H4 (cell line): Measurements from ENCODE around the gene DENND1B. TPM values are rescaled to one million over a fixed set of nuclear protein-coding genes. Genes with fewer than 3 reads are reported as not detected.
"Not testable (repeated sequence)": the region's sequence is repeated elsewhere in the genome, so short reads cannot be mapped to it uniquely, and the experiment has no call there.

Source experiments
- DNase-seq: peaks from one replicate; pipeline ENCODE4 v3.0.0-alpha.2; 2015; ENCODE audit warnings: low spot score
- total RNA-seq: library from RNA; depleted of rRNA; stranded (reverse); fragments of >200 nt; shearing (Covaris generic); gene quantifications from 2 replicates; pipeline ENCODE4 v1.2.3, GENCODE V29; 2014

The DENND1B gene
- total RNA-seq, 1 experiment from 2014 or later: 7.3 TPM

DNA sequence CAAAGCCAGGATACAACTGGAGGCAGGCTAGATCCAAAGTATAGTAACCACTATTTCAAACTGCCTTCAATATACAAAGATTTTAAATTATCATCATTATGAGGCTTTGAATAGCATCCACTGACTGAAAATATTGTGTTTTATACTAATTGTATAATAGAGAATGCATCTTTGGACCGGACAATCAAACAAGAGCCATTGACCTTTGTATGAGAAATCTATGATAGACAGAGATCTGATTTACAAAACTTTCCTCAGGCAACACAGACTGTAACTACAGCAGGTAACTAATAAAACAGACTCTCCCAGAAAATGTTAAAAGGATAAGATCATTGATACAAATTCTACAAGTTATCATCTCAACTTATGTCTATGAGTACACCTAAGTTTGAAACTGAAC, 152.9 kb downstream of the DENND1B start:
- DNase-seq: no peak

DNA sequence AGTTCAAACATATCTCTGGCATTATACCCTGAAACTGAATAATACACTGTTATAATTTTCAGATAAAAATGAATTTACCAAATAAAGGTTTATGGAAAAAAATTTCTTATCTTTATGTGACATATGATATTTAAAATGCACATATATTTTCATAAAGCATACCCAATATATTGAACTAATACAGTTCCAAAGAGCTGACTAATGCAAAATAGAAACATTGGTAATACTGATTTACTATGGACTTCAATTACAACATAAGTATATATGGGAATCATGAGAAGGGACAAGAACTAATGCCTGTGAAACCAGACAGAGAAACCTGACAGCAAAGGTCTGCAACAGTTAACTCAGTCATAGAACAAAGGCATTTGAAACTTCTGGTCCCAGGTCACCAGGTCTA, 153.5 kb downstream of the DENND1B start:
- DNase-seq: no peak

DNA sequence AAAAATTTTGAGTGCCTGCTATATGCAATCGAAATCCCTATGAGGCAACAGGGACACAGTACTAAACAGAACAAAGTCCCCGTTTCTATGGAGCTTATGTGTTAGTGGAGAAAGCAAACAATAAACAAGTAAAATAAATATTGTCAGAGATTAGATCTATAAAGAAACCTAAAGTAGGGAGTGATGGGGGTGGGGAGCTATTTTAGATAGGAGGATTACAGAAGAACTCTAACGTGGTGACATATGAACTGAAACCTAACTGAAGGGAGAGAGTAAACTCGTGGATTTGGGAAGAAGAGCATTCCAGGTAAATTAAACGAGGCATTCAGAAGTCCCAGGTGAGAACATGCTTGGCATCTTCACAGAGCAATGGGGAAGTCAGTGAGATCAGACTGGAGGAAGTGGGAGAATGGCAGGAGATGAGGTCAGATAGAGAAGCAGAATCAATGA, 154.5 kb downstream of the DENND1B start:
- DNase-seq: no peak

- DNase-seq: peak; percentile 39
Measured at GRCh38 chr1:197619008-197619640, 156.2 kb downstream of the DENND1B start.

DNA sequence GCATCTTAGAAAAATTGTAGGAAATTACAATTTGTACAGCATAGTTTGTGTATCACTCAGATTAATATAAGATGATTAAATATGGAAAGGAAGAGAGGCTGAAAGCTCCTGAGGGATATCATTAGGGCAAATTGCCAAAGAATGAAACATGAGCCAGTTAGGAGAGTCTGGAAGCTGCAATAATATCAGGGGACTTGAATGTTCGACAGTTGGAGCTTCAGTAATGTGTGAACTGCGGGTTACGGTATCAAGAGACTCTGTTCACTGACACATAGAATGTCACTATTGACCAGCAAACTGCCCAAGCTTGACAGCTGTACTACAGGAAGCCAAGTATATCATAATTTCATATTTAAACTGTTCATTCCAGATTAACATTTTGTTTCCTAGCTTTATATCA, 157.2 kb downstream of the DENND1B start:
- no peak for DNase-seq

- no peak for DNase-seq
Measured at GRCh38 chr1:197615693-197616011, 159.6 kb downstream of the DENND1B start.

DNA sequence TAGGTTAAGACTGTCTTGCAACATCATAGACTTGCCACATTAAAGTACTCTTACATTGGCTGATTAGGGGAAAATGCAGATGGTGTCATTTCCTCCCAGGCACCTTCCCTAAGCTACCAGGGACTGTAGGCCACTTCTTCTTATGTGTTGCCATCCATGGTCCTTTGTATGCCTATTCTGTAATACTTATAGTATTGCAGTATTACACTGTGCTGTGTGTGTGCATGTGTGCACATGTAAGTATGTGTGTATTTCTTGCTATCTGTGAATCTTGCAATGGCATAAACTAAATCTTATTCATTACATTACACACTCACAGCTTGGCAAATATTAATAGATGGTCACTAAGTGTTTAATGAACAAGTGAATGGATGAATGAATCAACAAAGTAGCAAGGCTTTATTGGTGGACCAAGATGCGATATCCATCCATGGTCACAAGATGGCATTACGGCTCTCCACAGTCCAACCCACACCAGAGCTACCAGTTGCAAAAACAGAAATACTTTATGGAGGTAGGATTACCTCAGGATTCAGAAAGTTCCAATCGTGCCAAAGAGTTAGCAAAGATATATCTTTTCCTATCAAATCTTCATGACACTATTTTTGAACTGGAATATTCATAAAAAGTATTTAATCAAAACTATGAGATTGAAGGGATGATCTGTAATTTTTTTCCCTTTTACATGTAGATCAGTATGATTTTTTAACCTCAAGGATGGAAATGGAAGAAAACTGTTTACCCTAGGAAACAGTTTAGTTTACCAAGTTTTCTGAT, 160.2 kb downstream of the DENND1B start:
- DNase-seq: peak; percentile 42

DNA sequence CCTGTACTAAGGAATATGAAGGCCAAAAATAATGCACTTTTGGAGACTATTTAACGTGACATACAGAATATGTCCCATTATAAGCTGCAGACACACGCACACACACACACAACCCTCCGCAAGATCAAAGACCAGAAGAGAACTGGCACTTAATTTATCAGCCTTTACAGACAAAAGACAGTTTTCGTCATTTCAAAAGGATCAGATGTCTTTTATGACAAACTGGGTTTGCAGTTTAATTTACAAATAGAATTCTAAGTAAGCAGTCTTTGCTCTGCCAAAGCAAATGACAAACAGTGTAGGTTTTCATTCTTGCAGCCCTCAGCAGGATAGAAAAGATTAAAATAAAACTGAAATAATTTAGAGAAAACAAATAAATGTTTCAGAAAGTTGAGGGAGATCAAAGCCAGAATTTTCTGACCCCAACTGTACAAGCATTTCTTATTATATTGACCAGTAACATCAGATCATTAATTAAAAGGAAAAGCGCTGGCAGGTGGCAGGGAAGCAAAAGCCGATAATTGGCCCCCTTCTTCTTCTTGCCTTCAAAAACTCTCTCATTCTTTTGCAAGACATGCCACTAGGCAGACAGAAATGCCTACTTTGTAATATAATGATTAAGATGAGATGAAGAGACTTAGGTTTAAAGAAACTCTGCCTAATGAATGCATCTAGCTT, 169.0 kb downstream of the DENND1B start:
- no peak for DNase-seq

- no peak for DNase-seq
Measured at GRCh38 chr1:197604302-197604701, 171.0 kb downstream of the DENND1B start.

DNA sequence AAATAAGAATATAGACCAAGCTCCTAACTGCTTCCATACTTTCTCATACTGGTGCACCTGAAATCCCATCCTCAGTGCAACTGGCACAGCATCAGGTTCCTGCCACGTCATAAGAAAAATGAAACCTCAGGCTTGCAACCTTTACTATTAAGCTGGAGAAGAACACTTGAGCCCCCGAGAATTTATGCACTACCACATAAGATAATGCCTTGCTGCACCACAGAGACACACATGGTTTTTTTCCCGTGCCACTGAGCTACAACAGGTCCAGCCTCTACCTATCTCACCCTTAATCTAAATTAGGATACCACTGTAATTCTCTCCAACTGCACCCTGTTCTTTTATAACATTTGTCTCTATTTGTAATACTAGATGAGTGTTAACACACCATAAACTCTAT, 174.5 kb downstream of the DENND1B start:
- DNase-seq: no peak

DNA sequence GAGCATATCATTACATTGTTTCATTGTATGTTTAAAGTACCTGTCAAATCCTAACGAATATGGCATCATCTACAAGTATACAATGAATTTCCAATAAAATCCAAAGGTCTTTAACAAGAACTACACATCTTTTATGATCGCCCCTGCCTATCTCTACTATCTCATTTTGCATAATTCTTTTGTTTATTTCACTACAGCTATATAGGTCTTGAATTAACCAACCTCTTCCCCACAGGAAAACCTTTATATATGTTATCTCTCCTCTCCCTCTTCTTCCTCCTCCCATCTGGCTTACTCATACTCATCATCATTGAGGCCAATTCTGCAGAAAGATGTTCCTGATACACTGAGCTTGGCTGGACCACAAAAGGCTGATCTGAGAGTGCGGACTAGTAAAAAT, 175.5 kb downstream of the DENND1B start:
- no peak for DNase-seq

DNA sequence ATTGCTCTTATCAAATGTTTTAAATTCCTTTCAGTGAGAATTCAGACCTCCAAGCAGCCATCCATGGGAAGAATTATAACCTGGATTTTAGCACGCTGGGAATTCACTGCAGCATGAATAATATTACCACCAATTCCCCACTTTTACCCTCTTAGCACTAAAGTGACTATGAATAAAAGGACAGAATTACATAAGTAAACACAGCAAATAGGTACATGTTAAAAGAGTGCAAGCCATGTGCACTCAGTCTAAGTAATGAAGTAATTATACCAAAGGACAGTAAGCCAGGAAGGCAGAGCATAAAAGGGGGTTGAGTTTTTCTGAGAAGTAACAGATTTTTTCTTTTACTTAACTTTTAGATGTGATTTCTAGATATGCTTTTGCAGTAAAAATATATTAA, 176.3 kb downstream of the DENND1B start:
- no peak for DNase-seq

DNA sequence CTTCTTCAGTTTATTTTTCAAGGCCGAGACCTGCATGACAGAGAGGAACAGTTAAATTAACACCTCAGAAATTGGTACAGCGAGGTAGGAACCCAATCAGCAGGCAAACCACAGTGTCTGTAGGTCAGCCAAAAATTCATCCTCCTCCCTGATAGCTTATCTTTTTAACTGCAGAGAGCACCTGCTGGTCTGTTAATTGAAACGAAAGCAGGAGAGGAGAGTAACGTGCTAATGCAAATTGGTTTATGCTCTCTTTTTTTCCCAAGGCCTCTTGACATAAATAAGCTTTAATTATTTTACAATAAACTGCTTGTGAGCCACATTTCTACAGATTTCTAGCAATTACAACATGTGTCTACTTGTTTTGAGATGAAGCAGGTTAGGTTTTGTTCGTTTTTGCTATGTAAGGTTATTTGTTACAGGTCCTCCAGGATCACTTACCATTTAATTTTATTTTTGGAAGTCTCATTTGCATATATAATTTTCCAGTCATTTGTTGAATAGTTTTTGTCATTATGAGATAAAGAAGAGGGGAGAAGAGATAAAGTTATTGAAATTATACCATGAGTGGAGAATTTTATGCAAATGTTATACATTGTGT, 179.9 kb downstream of the DENND1B start:
- DNase-seq: no peak

GRCh38 chr1:197590687-197591086, 184.6 kb downstream of the DENND1B start:
- no peak for DNase-seq

DNA sequence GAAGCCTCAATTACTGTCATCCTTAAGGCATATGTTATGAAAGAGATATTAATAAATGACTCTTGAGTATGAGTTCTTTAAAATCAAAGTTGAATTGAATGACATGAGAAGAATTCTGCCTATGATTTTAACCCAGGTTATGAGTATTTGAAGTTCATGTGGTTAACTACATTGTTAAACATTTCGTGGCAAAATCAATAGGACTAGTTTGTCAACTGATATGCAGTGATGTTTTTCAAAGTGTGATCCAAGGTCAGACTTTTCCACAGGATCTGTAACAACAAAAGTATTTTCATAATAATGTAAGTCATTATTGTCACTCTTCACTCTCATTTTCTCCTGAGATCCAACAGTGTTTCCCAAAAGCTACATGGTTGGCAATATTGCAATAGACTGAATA, 189.5 kb downstream of the DENND1B start:
- no peak for DNase-seq

- no peak for DNase-seq
Measured at GRCh38 chr1:197577580-197577979, 197.7 kb downstream of the DENND1B start.

GRCh38 chr1:197575531-197575930, 199.7 kb downstream of the DENND1B start:
- not testable (repeated sequence) for DNase-seq

DNA sequence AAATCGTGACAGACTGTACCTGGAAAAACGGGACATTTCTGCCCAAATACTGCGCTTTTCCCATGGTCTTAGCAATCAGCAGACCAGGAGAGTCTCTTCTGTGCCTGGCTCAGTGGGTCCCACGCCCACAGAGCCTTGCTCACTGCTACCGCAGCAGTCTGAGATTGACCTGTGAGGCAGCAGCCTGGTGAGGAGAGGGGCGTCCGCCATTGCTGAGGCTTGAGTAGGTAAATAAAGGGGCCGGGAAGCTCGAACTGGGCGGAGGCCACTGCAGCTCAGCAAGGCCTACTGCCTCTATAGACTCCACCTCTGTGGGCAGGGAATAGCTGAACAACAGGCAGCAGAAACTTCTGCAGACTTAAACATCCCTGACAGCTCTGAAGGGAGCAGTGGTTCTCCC, 203.1 kb downstream of the DENND1B start:
- DNase-seq: no peak

DNA sequence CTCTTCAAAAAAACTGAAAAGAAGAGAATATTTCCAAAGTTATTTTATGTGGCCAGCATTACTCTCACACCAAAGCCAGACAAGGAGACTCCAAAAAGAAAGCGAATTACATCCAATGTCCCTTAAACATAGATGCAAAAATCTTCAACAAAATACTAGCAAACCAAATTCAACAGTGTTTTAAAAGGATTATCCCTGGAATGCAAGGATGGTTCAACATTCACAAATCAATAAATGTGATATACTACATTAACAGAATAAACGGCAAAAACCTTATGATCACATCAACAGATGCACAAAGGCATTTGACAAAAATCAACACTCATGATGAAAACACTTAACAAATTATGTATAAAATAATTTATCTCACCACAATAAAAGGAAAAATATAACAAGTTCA, 207.8 kb downstream of the DENND1B start:
- DNase-seq: no peak

DNA sequence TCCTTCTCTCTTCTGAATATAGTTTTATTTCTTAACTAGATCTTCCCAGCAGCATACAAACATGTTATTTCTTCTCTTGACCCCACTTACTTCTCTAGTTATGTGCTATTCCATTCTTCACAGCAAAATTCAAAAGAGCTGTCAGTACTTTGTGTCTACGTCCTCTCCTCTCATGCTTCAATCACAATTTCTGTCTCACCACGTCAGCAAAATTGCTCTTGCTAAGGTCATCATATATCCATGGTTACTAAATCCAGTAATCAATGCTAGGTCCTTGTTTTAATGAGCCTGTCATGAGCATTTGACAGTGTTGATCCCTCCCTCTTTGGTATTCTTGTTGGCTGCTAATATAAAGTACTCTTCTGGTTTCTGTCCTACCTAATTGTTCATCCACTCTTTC, 214.2 kb downstream of the DENND1B start:
- no peak for DNase-seq

DNA sequence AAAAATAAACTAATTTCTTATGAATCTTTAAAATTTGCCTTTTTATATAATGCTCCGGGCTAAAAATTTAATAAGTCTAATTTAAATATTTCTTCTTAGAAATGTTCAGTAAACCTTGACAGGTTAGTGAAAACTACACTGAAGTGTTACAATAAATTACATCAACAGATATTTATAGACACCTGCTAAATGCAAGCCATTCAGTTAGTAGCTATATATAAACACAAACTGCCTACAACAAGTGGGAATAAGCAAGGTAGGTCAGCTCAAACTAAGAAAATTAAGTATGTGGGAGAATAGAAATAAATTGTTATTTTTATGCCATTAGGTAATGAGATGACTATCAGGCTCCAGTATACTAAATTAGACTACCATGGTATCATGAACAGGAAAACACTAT, 215.6 kb downstream of the DENND1B start:
- DNase-seq: no peak

DNA sequence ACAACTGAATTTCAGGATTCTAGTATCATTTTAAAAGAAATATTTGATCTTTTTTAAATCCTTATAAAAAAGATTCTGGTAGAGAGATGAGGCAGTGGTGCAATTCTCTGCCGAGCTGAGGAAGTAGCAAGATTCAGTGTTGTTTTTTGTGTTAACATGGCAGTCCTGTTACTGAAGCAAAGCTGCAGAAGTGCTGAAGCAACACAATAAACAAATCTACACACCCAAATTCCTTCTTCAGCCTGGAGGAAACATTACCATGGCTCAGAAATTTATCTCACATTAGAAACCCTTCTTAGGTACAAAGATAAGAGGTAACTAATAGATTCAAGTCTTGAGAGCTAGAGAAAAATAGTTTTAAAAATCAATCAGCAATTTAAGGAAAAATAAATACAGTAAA, 216.0 kb downstream of the DENND1B start:
- no peak for DNase-seq

DNA sequence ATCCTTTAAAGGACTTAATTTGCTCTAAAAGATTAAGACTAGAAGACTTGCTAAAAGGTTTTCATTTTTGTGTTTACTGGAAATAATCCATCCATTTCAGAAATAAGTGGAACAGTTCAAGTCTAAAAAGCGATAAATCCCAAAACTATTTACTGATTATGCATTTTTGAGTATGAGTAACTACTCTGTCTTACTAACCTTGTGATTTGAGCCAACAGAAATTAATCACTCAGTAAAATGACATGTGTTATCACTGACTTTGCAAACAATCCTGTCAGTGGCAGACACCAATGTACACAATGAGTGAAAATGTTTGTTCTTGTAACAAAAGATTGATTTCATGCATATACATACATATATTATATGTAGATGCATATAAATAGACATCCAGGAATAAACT, 218.0 kb downstream of the DENND1B start:
- DNase-seq: no peak
